Lung (tissue), 10 donors: ENCODE data around the gene TYW1. TPM values are rescaled to one million over a fixed set of nuclear protein-coding genes. Genes with fewer than 3 reads are reported as not detected.
"Not testable (repeated sequence)": the region's sequence is repeated elsewhere in the genome, so short reads cannot be mapped to it uniquely, and the experiment has no call there.

Experiments used
- ATAC-seq: fragments of 200-7000 bp; cut with Tn5 transposase; one replicate; pipeline ENCODE4 v1.9.1; 2020; ENCODE audit warnings: moderate number of reproducible peaks; ENCODE audit not compliant: insufficient read depth, low FRiP score
- DNase-seq, 3 donors: peaks; one replicate each; pipeline ENCODE4 v3.0.0-alpha.2; 2013 to 2017
- H3K27ac ChIP-seq, 2 donors: one replicate each; pipeline ENCODE4 v1.5.1; 2013; ENCODE audit warnings: mild to moderate bottlenecking in 2 of 2, moderate library complexity in 2 of 2, control low read depth in 1 of 2, inconsistent platforms in 1 of 2, low read depth in 1 of 2, low read length in 1 of 2
- H3K27me3 ChIP-seq, 3 donors: one replicate each; pipeline ENCODE4 v1.5.1; 2013; ENCODE audit warnings: low read length in 2 of 3; ENCODE audit not compliant: control insufficient read depth in 3 of 3, insufficient read depth in 3 of 3
- H3K36me3 ChIP-seq, 4 donors: one replicate each; pipeline ENCODE4 v1.5.1; 2013; ENCODE audit warnings: low read length in 4 of 4, mild to moderate bottlenecking in 1 of 4, moderate library complexity in 1 of 4; ENCODE audit not compliant: control insufficient read depth in 4 of 4, insufficient read depth in 4 of 4
- H3K4me1 ChIP-seq, 5 donors: one replicate each; pipeline ENCODE4 v1.5.1; 2013; ENCODE audit warnings: low read length in 5 of 5, mild to moderate bottlenecking in 2 of 5, moderate library complexity in 1 of 5; ENCODE audit not compliant: control insufficient read depth in 5 of 5, insufficient read depth in 5 of 5
- H3K4me3 ChIP-seq: one replicate; pipeline ENCODE4 v1.5.1; 2013; ENCODE audit warnings: mild to moderate bottlenecking, control low read depth, moderate library complexity
- H3K9ac ChIP-seq, 2 donors: one replicate each; pipeline ENCODE4 v1.5.1; 2013; ENCODE audit warnings: low read length in 2 of 2, control low read depth in 1 of 2; ENCODE audit not compliant: insufficient read depth in 1 of 2
- H3K9me3 ChIP-seq, 4 donors: one replicate each; pipeline ENCODE4 v1.5.1; 2013; ENCODE audit warnings: low read length in 3 of 4, mild to moderate bottlenecking in 1 of 4, moderate library complexity in 1 of 4; ENCODE audit not compliant: control insufficient read depth in 4 of 4, insufficient read depth in 3 of 4
- WGBS, 2 donors: extraction: QIAGEN DNeasy Blood & Tissue Kit; methylation state at CpG; one replicate each; pipeline ENCODE4 v1.1.7; 2013; 5-methylcytosine and 5-hydroxymethylcytosine counted together
- polyA plus RNA-seq, 2 donors: library from polyadenylated mRNA; stranded (reverse); fragments of 200-250 nt; gene quantifications; one replicate each; pipeline ENCODE4 v1.2.1, GENCODE V29; 2013
- total RNA-seq, 2 donors: library from RNA; depleted of rRNA in 1 of 2; stranded (reverse); fragments of >200 nt in 1 of 2; gene quantifications; one replicate each; pipeline ENCODE4 v1.2.1, GENCODE V29; 2014 to 2021
- donor health status: Bipolar disorder and iron deficiency.
- donor health status: healthy.
- donor health status: DM: yes; HTN: yes; CAD: no.

The TYW1 gene
- total and polyA plus RNA-seq, 4 donors, result 6.1 to 27.1 (median 12.0) TPM

DNA sequence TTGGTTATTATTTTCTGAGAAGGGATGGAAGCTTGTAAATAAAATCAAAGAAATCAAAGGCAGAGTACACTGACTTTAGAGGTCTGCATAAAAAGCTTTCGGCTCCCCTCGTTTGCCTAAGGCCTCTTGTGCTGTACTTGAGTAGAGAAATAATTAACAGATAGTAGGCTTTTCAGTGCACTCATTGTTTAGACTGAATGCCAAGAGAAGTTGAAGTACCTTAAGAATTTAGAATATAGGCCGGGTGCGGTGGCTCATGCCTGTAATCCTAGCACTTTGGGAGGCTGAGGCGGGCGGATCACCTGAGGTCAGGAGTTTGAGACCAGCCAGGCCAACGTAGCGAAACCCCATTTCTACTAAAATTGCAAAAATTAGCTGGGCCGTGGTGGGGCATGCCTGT lies 232.4 kb downstream of the TYW1 start:
- ATAC-seq (peak; percentile 28), DNase-seq (peak in 2 of 3 donors; percentile 41 to 69)
- H3K27me3 ChIP-seq, H3K27ac ChIP-seq, H3K4me1 ChIP-seq, H3K9me3 ChIP-seq, H3K9ac ChIP-seq, H3K36me3 ChIP-seq, H3K4me3 ChIP-seq: not testable (repeated sequence)
- 64 to 83% methylated on average over 9 of the region's 9 CpGs for WGBS, 2 donors

GRCh38 chr7:67230029-67230428 lies 233.4 kb downstream of the TYW1 start:
- DNase-seq, H3K4me1 ChIP-seq, H3K4me3 ChIP-seq, H3K36me3 ChIP-seq, H3K9me3 ChIP-seq, H3K27me3 ChIP-seq, H3K9ac ChIP-seq: not testable (repeated sequence)
- peak overlapping the region in 1 of 2 donors; percentile 21 for H3K27ac ChIP-seq
- WGBS, 2 donors, result 64 to 74% methylated on average over 1 of the region's 1 CpG
- ATAC-seq, result peak; percentile 32

GRCh38 chr7:67233506-67233905 lies 236.9 kb downstream of the TYW1 start:
- H3K9ac ChIP-seq, H3K27ac ChIP-seq: not testable (repeated sequence)
- 96 to 97% methylated on average over 7 of the region's 7 CpGs for WGBS, 2 donors

GRCh38 chr7:67236216-67236615 lies 239.6 kb downstream of the TYW1 start:
- not testable (repeated sequence) for H3K27ac ChIP-seq, H3K4me1 ChIP-seq, ATAC-seq

More at GRCh38 chr7:67233506-67233905, 236.9 kb downstream of the TYW1 start:
- not testable (repeated sequence) for H3K4me3 ChIP-seq, DNase-seq, H3K27me3 ChIP-seq, H3K4me1 ChIP-seq, H3K9me3 ChIP-seq, ATAC-seq, H3K36me3 ChIP-seq

DNA sequence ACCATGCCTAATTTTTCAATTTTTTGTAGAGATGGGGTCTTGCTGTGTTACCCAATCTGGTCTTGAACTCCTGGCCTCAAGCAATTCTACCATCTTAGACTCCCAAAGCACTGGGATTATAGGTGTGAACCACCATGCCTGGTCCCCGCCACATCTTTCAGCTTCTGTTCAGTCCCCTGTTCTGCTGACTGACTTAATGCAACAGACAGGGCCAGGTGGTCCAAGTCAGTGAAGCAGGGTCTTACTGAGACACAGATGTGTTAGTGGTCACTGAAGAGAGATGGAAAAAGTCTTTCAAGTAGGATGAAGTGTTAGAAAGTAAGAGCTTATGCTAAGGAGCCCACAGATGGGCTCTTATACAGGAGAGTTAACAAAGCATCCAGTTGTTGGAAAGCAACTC lies 246.2 kb downstream of the TYW1 start:
- not testable (repeated sequence) for H3K4me3 ChIP-seq, H3K9ac ChIP-seq, H3K27me3 ChIP-seq, H3K36me3 ChIP-seq, ATAC-seq, H3K27ac ChIP-seq, H3K4me1 ChIP-seq, H3K9me3 ChIP-seq
- 96 to 100% methylated on average over 1 of the region's 1 CpG for WGBS, 2 donors
- DNase-seq, result peak in 1 of 3 donors; percentile 10

More at GRCh38 chr7:67236216-67236615, 239.6 kb downstream of the TYW1 start:
- not testable (repeated sequence) for H3K4me3 ChIP-seq, H3K9me3 ChIP-seq, H3K27me3 ChIP-seq, H3K36me3 ChIP-seq, H3K9ac ChIP-seq
- WGBS, 2 donors, result 78 to 88% methylated on average over 7 of the region's 7 CpGs
- peak in 1 of 3 donors; percentile 12 for DNase-seq

- not testable (repeated sequence) for H3K4me1 ChIP-seq, H3K4me3 ChIP-seq, H3K27me3 ChIP-seq, H3K9ac ChIP-seq, H3K9me3 ChIP-seq, H3K36me3 ChIP-seq, H3K27ac ChIP-seq, ATAC-seq, DNase-seq
- 94 to 96% methylated on average over 4 of the region's 5 CpGs for WGBS, 2 donors
These were observed 251.7 kb downstream of the TYW1 start for GRCh38 chr7:67248364-67248763.
